Endothelial cell of umbilical vein (primary cell): ENCODE results near the gene CARD11. TPM values are rescaled to one million over a fixed set of nuclear protein-coding genes. Genes with fewer than 3 reads are reported as not detected.

Experiments used
- BruUV-seq: library from RNA; stranded (reverse); fragments of 400-500 nt; replicated peaks from 2 replicates; lab custom pipeline; 2021; lab: Mats Ljungman, UMichigan
- CTCF ChIA-PET: fragments of 300-600, 350-600 bp; sonication (Branson Sonifier 250); formaldehyde crosslinking; loops from one replicate; lab custom pipeline; 2021; ENCODE audit warnings: antibody characterized with exemption, inconsistent platforms; lab: Charles Lee
- POLR2A ChIA-PET: fragments of 300-600, 350-600 bp; sonication (Branson Sonifier 250); formaldehyde crosslinking; loops from one replicate; lab custom pipeline; 2021; ENCODE audit warnings: antibody characterized with exemption, inconsistent platforms; lab: Charles Lee
- DNase-seq: peaks from one replicate; pipeline ENCODE4 v3.0.0-alpha.2; 2011; ENCODE audit warnings: low read depth, low spot score
- FAIRE-seq: peaks from 2 replicates; lab custom pipeline; 2011; peaks lifted over from hg19 to GRCh38; lab: Jason Lieb, UNC
- H2AFZ ChIP-seq: 2 replicates; pipeline ENCODE4 v1.6.0; 2012; ENCODE audit warnings: low read depth, low read length, control low read depth, inconsistent platforms
- H3K27ac ChIP-seq: 2 replicates; pipeline ENCODE4 v1.5.1; 2011; ENCODE audit warnings: low read depth, mild to moderate bottlenecking, control low read depth, low read length, moderate library complexity; ENCODE audit not compliant: insufficient read depth
- H3K27me3 ChIP-seq, 2 experiments: 2 replicates each; pipeline versions ENCODE4 v1.6.0 to v1.6.1; 2011; ENCODE audit warnings: low read length in 2 of 2, mixed read lengths in 1 of 2; ENCODE audit not compliant: control insufficient read depth in 2 of 2, insufficient read depth in 2 of 2
- H3K36me3 ChIP-seq, 2 experiments: 2 replicates in 1 of 2; 3 replicates in 1 of 2; pipeline ENCODE4 v1.5.1; 2011; ENCODE audit warnings: low read length in 2 of 2, mild to moderate bottlenecking in 1 of 2, moderate library complexity in 1 of 2; ENCODE audit not compliant: control insufficient read depth in 2 of 2, insufficient read depth in 2 of 2; ENCODE audit errors: extremely low read depth in 1 of 2
- H3K4me1 ChIP-seq: 3 replicates; pipeline ENCODE4 v1.5.1; 2011; ENCODE audit warnings: mild to moderate bottlenecking, low read length; ENCODE audit not compliant: control insufficient read depth, insufficient read depth; ENCODE audit errors: extremely low read depth
- H3K4me2 ChIP-seq: 2 replicates; pipeline ENCODE4 v1.6.1; 2011; ENCODE audit warnings: low read length, control low read depth, mixed read lengths; ENCODE audit not compliant: insufficient read depth
- H3K4me3 ChIP-seq, 3 experiments: fragments of 200-600 bp in 1 of 3; sonication (generic), shearing (Covaris generic) in 1 of 3; replicated peaks in 1 of 3; 2 replicates each; pipeline ENCODE4 v1.5.1; 2011 to 2016; ENCODE audit warnings: control low read depth in 3 of 3, low read length in 3 of 3, mild to moderate bottlenecking in 2 of 3, inconsistent platforms in 1 of 3, low read depth in 1 of 3, moderate library complexity in 1 of 3; ENCODE audit not compliant: insufficient read depth in 1 of 3
- H3K79me2 ChIP-seq: 2 replicates; pipeline ENCODE4 v1.6.0; 2012; ENCODE audit warnings: low read length, inconsistent platforms; ENCODE audit not compliant: control insufficient read depth, insufficient read depth
- H3K9ac ChIP-seq: replicated peaks from 2 replicates; pipeline ENCODE3; 2011; ENCODE audit warnings: low read length, control low read depth; ENCODE audit not compliant: insufficient read depth; ENCODE audit errors: extremely low read depth
- H3K9me1 ChIP-seq: replicated peaks from 3 replicates; pipeline ENCODE4 v1.6.0; 2011; ENCODE audit warnings: mild to moderate bottlenecking, low read length; ENCODE audit not compliant: control insufficient read depth, insufficient read depth; ENCODE audit errors: extremely low read depth
- H3K9me3 ChIP-seq: replicated peaks from 2 replicates; pipeline ENCODE4 v1.5.1; 2012; ENCODE audit warnings: low read length, inconsistent platforms; ENCODE audit not compliant: control insufficient read depth, insufficient read depth
- H4K20me1 ChIP-seq: replicated peaks from 2 replicates; pipeline ENCODE3; 2011; ENCODE audit warnings: mild to moderate bottlenecking, low read length; ENCODE audit not compliant: control insufficient read depth, insufficient read depth; ENCODE audit errors: extremely low read depth
- EZH2 ChIP-seq: IDR thresholded peaks from 2 replicates; pipeline ENCODE4 v1.6.1; 2012; ENCODE audit warnings: borderline replicate concordance, low read depth, mild to moderate bottlenecking, moderate library complexity, low read length, inconsistent platforms; ENCODE audit not compliant: severe bottlenecking
- FOS ChIP-seq: IDR thresholded peaks from 2 replicates; pipeline ENCODE4 v1.6.1; 2011; ENCODE audit warnings: mild to moderate bottlenecking, low read length, moderate library complexity, borderline replicate concordance; ENCODE audit not compliant: insufficient read depth
- GATA2 ChIP-seq: IDR thresholded peaks from 2 replicates; pipeline ENCODE4 v1.7.0; 2011; ENCODE audit warnings: low read depth, mild to moderate bottlenecking, moderate library complexity, mixed read lengths, low read length; ENCODE audit not compliant: insufficient read length, insufficient read depth
- JUN ChIP-seq: IDR thresholded peaks from 2 replicates; pipeline ENCODE4 v1.6.1; 2011; ENCODE audit warnings: borderline replicate concordance, low read depth; ENCODE audit not compliant: insufficient read length, insufficient read depth
- MYC ChIP-seq: IDR thresholded peaks from one replicate; pipeline ENCODE4 v1.6.1; 2011; ENCODE audit warnings: mild to moderate bottlenecking, low read depth, low read length
- POLR2A ChIP-seq: IDR thresholded peaks from 2 replicates; pipeline ENCODE4 v1.6.1; 2012; ENCODE audit warnings: low read depth, mild to moderate bottlenecking, control low read depth, low read length
- POLR2AphosphoS5 ChIP-seq: IDR thresholded peaks from 2 replicates; pipeline ENCODE4 v1.6.1; 2012; ENCODE audit warnings: low read depth, mild to moderate bottlenecking, control low read depth, low read length, moderate library complexity; ENCODE audit not compliant: insufficient read depth
- dilution Hi-C: fragments of 300-500 bp; cut with MboI; formaldehyde crosslinking; loops from one replicate; pipeline ENCODE4 v1.15.0; 2019; ENCODE audit warnings: low sequenced_read_pairs; ENCODE audit not compliant: extremely low pct_ligation_motif_present
- intact Hi-C: fragments of 100-400 bp; cut with micrococcal nuclease; formaldehyde crosslinking; loops from one replicate; pipeline ENCODE4 v1.10.0; 2022
- polyA plus RNA-seq, 4 experiments: library from polyadenylated mRNA; depleted of rRNA in 3 of 4; stranded (reverse) in 3 of 4; unstranded in 1 of 4; fragments of >200 nt; gene quantifications; 2 replicates each; pipeline versions ENCODE4 v1.2.1 to v1.2.3, GENCODE V29; 2011 to 2012; ENCODE audit warnings: missing spikeins in 1 of 4
- total RNA-seq: library from RNA; stranded (reverse); gene quantifications from 2 replicates; pipeline ENCODE4 v1.2.3, GENCODE V29; 2021
- TF ChIP-seq, protein P1 (sequence below): IDR thresholded peaks from 2 replicates; pipeline ENCODE4 v1.6.1; 2011; ENCODE audit not compliant: insufficient read depth, insufficient read length
- TF ChIP-seq, protein P2 (sequence below), 2 donors: IDR thresholded peaks; 1 replicate in 1 of 2; 2 replicates in 1 of 2; pipeline ENCODE4 v1.5.1; 2011; ENCODE audit warnings: low read length in 2 of 2, mild to moderate bottlenecking in 2 of 2, moderate library complexity in 2 of 2, control low read depth in 1 of 2, inconsistent platforms in 1 of 2, low read depth in 1 of 2; ENCODE audit not compliant: insufficient read depth in 1 of 2; ENCODE audit errors: extremely low read depth in 1 of 2

The CARD11 gene
- total and polyA plus RNA-seq, 2 donors (not counting 3 experiments of a cell fraction or from before 2014, with no cell fraction given) = 20.4 to 41.8 TPM

DNA sequence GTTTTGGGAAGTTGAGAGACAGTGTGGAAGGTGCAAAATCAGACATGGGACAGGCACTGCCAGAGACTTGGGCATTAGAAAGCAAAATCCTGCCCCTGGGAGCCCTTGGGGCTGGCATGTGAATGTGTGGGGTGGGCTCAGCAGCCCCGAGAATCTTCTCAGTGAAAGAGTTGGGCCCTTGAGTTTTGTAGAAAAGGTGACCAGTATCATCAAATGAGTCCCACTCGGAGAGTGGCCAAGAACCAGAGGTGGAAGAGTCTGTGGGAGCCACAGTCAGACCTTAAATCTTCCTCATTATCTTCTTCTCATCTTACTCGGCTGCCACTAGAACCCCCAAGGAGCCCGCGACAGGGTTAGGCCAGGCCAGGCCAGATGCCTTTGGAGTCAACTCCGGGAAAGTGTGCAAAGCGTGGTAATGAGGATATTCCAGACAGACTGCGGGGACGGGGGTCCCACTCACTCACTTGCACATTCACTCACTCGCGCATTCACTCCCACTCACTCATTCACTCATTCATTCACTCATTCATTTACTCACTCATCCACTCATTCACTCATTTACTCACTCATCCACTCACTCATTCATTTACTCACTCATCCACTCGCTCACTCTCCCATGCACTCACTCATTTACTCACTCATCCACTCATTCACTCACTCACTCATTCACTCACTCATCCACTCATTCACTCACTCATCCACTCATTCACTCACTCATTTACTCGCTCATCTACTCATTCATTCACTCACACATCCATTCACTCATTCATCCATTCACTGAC is 74.9 kb downstream of the CARD11 start:
- no peak overlapping the region for H3K27ac ChIP-seq
- H3K9me3 ChIP-seq = peaks cover 3% of the 10 kb centered on the region
- no peak overlapping the region for H2AFZ ChIP-seq
- no peaks in the 10 kb centered on the region for H3K79me2 ChIP-seq
- TF ChIP-seq, protein P1, sequence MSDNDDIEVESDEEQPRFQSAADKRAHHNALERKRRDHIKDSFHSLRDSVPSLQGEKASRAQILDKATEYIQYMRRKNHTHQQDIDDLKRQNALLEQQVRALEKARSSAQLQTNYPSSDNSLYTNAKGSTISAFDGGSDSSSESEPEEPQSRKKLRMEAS = no peak
- TF ChIP-seq MYC (no peak), POLR2AphosphoS5 (no peak), GATA2 (no peak), FOS (no peak), POLR2A (no peak), EZH2 (no peak), JUN (no peak)
- TF ChIP-seq, protein P2, sequence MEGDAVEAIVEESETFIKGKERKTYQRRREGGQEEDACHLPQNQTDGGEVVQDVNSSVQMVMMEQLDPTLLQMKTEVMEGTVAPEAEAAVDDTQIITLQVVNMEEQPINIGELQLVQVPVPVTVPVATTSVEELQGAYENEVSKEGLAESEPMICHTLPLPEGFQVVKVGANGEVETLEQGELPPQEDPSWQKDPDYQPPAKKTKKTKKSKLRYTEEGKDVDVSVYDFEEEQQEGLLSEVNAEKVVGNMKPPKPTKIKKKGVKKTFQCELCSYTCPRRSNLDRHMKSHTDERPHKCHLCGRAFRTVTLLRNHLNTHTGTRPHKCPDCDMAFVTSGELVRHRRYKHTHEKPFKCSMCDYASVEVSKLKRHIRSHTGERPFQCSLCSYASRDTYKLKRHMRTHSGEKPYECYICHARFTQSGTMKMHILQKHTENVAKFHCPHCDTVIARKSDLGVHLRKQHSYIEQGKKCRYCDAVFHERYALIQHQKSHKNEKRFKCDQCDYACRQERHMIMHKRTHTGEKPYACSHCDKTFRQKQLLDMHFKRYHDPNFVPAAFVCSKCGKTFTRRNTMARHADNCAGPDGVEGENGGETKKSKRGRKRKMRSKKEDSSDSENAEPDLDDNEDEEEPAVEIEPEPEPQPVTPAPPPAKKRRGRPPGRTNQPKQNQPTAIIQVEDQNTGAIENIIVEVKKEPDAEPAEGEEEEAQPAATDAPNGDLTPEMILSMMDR (IDR thresholded peaks at IDR 0.05; ENCODE audit: extremely low read depth in 1 of 2, insufficient read depth in 1 of 2, low read depth in 1 of 2, low read length in 2 of 2) = no peak
- dilution Hi-C loops (no loop called here), intact Hi-C loops (no loop called here)
- no peaks in the 10 kb centered on the region for H3K4me1 ChIP-seq
- H3K27me3 ChIP-seq = no peaks in the 10 kb centered on the region
- H4K20me1 ChIP-seq = no peaks in the 10 kb centered on the region
- POLR2A ChIA-PET = no interaction called here
- no peak overlapping the region for H3K4me2 ChIP-seq
- peaks cover 0 to 1% of the 10 kb centered on the region in 2 experiments for H3K36me3 ChIP-seq
- no peaks in the 10 kb centered on the region for H3K9me1 ChIP-seq
- FAIRE-seq (no peak), DNase-seq (no peak)
- BruUV-seq = no TSS peak
- H3K4me3 ChIP-seq = no peak overlapping the region
- no peak overlapping the region for H3K9ac ChIP-seq
- CTCF ChIA-PET = no interaction called here
